22Rv1 (cell line): ENCODE measurements around the gene SOX2.

Experiments used
- H3K27ac ChIP-seq: fragments of 450-650 bp; 2 replicates; pipeline ENCODE4 v1.5.1; 2017
- ZFX ChIP-seq: fragments of 450-650 bp; IDR thresholded peaks from 2 replicates; pipeline ENCODE4 v1.6.1; 2017; ENCODE audit warnings: antibody characterized with exemption, borderline replicate concordance
- TF ChIP-seq, protein P1 (sequence below): fragments of 450-650 bp; IDR thresholded peaks from 2 replicates; pipeline ENCODE4 v1.5.1; 2017; ENCODE audit warnings: mild to moderate bottlenecking

Gene SOX2

DNA sequence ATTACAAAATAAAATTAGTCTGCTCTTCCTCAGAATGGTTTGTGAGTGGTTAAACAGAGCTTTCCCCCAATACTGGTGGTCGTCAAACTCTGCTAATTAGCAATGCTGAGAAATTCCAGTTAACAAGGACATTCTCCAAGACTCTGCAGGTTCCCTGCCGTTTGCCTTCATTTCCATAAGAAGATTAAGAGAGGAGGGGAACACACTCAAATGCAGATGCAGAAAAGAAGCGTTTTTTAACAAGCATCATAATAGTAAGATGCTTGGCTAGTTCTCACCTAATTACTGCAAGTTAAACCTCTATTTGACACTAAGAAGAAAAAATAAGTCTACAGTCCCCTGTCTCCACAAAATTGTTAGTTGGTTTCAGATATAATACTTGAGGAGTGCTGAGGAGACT lies 3.7 kb upstream of the SOX2 start:
- H3K27ac ChIP-seq = no peak overlapping the region
- TF ChIP-seq ZFX = no peak
- TF ChIP-seq, protein P1, sequence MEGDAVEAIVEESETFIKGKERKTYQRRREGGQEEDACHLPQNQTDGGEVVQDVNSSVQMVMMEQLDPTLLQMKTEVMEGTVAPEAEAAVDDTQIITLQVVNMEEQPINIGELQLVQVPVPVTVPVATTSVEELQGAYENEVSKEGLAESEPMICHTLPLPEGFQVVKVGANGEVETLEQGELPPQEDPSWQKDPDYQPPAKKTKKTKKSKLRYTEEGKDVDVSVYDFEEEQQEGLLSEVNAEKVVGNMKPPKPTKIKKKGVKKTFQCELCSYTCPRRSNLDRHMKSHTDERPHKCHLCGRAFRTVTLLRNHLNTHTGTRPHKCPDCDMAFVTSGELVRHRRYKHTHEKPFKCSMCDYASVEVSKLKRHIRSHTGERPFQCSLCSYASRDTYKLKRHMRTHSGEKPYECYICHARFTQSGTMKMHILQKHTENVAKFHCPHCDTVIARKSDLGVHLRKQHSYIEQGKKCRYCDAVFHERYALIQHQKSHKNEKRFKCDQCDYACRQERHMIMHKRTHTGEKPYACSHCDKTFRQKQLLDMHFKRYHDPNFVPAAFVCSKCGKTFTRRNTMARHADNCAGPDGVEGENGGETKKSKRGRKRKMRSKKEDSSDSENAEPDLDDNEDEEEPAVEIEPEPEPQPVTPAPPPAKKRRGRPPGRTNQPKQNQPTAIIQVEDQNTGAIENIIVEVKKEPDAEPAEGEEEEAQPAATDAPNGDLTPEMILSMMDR = no peak

DNA sequence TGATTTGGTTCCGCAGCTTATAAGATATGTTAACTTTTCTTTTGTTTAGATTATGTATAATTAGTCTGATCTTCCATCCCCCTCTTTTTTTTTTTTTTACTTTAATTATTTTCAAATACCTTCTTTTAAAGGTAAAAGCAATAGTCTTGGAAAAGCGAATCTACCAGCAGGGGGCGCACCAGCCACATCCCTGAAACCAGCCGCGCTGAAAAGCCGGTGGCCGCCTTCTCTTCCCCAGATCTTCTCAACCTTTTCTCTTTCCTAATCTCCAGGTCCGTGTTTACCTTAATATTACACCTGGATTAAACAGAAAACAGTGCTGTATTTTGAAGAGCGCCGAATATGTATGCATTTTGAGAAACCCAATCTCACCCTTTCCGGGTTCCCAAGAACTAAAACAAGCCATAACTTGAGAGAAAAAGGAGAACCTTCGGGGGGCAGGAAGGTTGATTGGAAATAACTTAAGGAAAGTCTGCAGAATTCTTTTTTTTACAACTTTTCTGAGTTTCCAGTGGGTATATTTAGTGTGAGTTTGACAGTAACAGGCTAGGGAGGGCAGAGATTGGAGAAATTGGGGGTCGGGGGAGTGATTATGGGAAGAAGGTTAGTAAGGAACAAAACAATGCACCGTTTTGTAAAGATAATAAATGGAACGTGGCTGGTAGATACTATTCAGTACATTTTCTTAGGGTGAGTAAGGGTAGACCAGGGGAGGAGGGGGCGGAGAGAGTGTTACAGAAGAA lies 2.0 kb upstream of the SOX2 start:
- no peak for TF ChIP-seq ZFX
- TF ChIP-seq, protein P1 = peak; percentile 92
- H3K27ac ChIP-seq = no peak overlapping the region

DNA sequence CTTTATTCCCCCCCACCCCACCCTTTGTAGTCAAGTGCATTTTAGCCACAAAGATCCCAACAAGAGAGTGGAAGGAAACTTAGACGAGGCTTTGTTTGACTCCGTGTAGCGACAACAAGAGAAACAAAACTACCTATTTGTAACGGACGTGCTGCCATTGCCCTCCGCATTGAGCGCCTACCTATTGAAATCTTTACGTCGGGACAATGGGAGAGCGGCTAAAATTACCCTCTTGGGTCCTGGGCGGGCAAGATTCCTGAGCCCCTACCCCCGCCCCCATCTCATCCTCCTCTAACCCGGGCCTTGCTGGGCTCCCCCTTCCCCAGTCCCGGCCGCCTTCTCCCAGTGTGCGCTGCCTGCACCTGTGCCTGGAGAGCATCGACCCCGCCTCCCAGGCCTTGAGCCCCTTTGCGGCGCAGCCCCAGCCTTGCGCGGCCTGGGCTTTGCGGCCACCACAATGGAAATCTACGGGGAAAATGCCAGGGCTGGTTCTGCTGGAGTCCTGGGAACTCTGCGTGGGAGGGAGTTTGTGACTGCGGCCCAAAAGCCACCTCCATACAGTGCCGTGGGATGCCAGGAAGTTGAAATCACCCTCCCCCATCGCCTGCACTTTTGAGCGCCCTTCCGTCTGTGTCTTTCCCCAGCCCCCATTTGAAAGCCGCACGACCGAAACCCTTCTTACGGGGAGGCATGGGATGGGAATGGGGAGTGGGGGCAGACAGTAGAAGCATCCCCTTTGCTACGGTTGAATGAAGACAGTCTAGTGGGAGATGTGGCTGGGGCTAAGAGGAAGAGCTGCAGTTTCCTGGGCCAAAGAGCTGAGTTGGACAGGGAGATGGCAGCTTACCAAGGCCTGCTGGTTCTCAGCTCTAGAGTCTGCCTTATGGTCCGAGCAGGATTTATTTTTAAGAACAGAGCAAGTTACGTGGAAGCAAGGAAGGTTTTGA lies 1.1 kb upstream of the SOX2 start:
- peak overlapping the region; percentile 62 for H3K27ac ChIP-seq
- TF ChIP-seq ZFX = no peak
- TF ChIP-seq, protein P1 = no peak

GRCh38 chr3:181712226-181712552 lies 464 bp downstream of the SOX2 start:
- H3K27ac ChIP-seq = peak overlapping the region; percentile 62

GRCh38 chr3:181712553-181713279 lies 991 bp downstream of the SOX2 start:
- TF ChIP-seq ZFX = no peak
- TF ChIP-seq, protein P1 = no peak
- H3K27ac ChIP-seq = peak overlapping the region; percentile 62

More at GRCh38 chr3:181712226-181712552, 464 bp downstream of the SOX2 start:
- TF ChIP-seq, protein P1 = no peak
- no peak for TF ChIP-seq ZFX

GRCh38 chr3:181713280-181713647 lies 1.5 kb downstream of the SOX2 start:
- TF ChIP-seq, protein P1 = no peak
- TF ChIP-seq ZFX = no peak

More at GRCh38 chr3:181713280-181713647, 1.5 kb downstream of the SOX2 start:
- no peak overlapping the region for H3K27ac ChIP-seq
